Vagina (tissue), 2 donors: ENCODE results near the gene CRP.

ENCODE experiments used
- CTCF ChIP-seq, 3 experiments: fragments of 450-650 bp in 2 of 3; fragments of 200-600 bp in 1 of 3; sonication (generic) in 1 of 3; IDR thresholded peaks; one replicate each; pipeline ENCODE4 v1.5.1; 2017 to 2019; ENCODE audit warnings: antibody characterized with exemption in 3 of 3, mild to moderate bottlenecking in 2 of 3, moderate library complexity in 2 of 3
- POLR2A ChIP-seq, 2 donors: fragments of 450-650 bp; IDR thresholded peaks; one replicate each; pipeline ENCODE4 v1.6.1; 2017; ENCODE audit warnings: antibody characterized with exemption in 2 of 2, mild to moderate bottlenecking in 2 of 2, moderate library complexity in 2 of 2
- POLR2AphosphoS5 ChIP-seq, 2 donors: sonication (generic); formaldehyde crosslinking; IDR thresholded peaks; one replicate each; pipeline ENCODE4 v1.9.0; 2017; ENCODE audit warnings: antibody characterized with exemption in 2 of 2, mild to moderate bottlenecking in 2 of 2, low read depth in 1 of 2; ENCODE audit not compliant: insufficient read depth in 1 of 2

DNA sequence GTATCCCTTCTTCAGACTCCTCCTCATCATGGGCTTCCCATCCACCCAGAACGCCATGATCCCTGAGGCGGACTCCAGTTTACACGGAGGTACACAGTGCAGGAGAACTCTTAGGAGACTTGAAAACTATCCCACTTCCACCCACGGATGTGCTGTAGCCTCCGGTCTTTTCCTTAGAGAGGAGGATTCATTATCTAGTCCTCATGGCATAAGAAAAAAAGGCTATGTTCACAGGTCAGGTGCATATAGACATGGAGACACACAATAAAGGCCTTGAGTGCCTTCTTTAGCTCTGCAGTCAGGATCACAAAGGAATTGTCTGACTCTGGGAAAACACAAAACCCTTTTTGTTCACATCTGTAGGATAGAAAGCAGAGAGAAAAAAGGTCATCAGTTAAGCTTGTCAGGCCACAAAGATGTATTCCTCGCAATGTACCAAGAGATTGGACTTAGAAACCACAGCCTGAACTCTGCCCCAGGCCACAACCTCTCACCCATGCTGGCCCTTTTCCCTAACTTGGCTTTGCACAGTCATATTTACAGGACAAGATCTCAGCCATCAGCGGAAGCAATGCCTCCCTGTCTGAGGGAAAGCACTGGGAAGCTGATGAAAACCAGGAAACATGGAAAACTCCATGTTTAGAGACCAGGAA is 9.0 kb downstream of the CRP start:
- no peak for TF ChIP-seq CTCF (IDR thresholded peaks at IDR 0.05)
- no peak for TF ChIP-seq POLR2AphosphoS5 (IDR thresholded peaks at IDR 0.05; ENCODE audit: insufficient read depth in 1 of 2, low read depth in 1 of 2)
- no peak for TF ChIP-seq POLR2A (IDR thresholded peaks at IDR 0.05)
